Caco-2 (cell line): Measurements from ENCODE around the gene FBXO30. TPM values are rescaled to one million over a fixed set of nuclear protein-coding genes. Genes with fewer than 3 reads are reported as not detected.

ENCODE experiments used
- BruUV-seq: library from RNA; stranded (reverse); fragments of 400-500 nt; replicated peaks from 2 replicates; lab custom pipeline; 2021; lab: Mats Ljungman, UMichigan
- CTCF ChIA-PET: fragments of 300-600 bp; sonication (Branson Sonifier 250); formaldehyde crosslinking; loops from one replicate; lab custom pipeline; 2022; ENCODE audit warnings: antibody characterized with exemption; lab: Charles Lee
- POLR2A ChIA-PET: fragments of 300-600 bp; sonication (Branson Sonifier 250); formaldehyde crosslinking; loops from one replicate; lab custom pipeline; 2022; ENCODE audit warnings: antibody characterized with exemption; lab: Charles Lee
- DNase-seq, 2 experiments: peaks; one replicate each; pipeline versions ENCODE4 v3.0.0 to v3.0.0-alpha.2; 2020 to 2022
- H3K27me3 ChIP-seq: replicated peaks from 2 replicates; pipeline ENCODE4 v1.6.0; 2011; ENCODE audit warnings: low read length; ENCODE audit not compliant: control insufficient read depth, insufficient read depth
- H3K36me3 ChIP-seq: 2 replicates; pipeline ENCODE4 v1.5.1; 2011; ENCODE audit warnings: low read length; ENCODE audit not compliant: control insufficient read depth, insufficient read depth
- H3K4me1 ChIP-seq: fragments of 250-450 bp; sonication (Bioruptor Pico); 2 replicates; pipeline ENCODE4 v1.5.1; 2020; ENCODE audit warnings: mild to moderate bottlenecking
- H3K4me3 ChIP-seq: 2 replicates; pipeline ENCODE4 v1.5.1; 2011; ENCODE audit warnings: low read depth, mild to moderate bottlenecking, control low read depth, low read length
- H3K9me3 ChIP-seq: fragments of 250-450 bp; sonication (Bioruptor Pico); 2 replicates; pipeline ENCODE4 v1.5.1; 2020; ENCODE audit warnings: mild to moderate bottlenecking, moderate library complexity
- H3K27ac Mint-ChIP-seq: one replicate; pipeline ENCODE4 v1.8.0; 2022; ENCODE audit warnings: mixed read lengths; ENCODE audit not compliant: unreplicated experiment
- H3K27me3 Mint-ChIP-seq: one replicate; pipeline ENCODE4 v1.8.0; 2022; ENCODE audit warnings: mixed read lengths; ENCODE audit not compliant: insufficient read depth, unreplicated experiment
- H3K36me3 Mint-ChIP-seq: one replicate; pipeline ENCODE4 v1.8.0; 2022; ENCODE audit warnings: mild to moderate bottlenecking, mixed read lengths; ENCODE audit not compliant: insufficient read depth, unreplicated experiment
- H3K4me1 Mint-ChIP-seq: one replicate; pipeline ENCODE4 v1.8.0; 2022; ENCODE audit warnings: low read depth, mixed read lengths; ENCODE audit not compliant: unreplicated experiment
- H3K4me3 Mint-ChIP-seq: one replicate; pipeline ENCODE4 v1.8.0; 2022; ENCODE audit warnings: mild to moderate bottlenecking, moderate library complexity, mixed read lengths; ENCODE audit not compliant: unreplicated experiment
- H3K9me3 Mint-ChIP-seq: one replicate; pipeline ENCODE4 v1.8.0; 2022; ENCODE audit warnings: mixed read lengths; ENCODE audit not compliant: unreplicated experiment
- CTCF ChIP-seq, 2 experiments: fragments of 200-600 bp in 1 of 2; IDR thresholded peaks; 1 replicate in 1 of 2; 2 replicates in 1 of 2; pipeline versions ENCODE4 v1.5.1 to v1.8.0; 2011 to 2022; ENCODE audit warnings: antibody characterized with exemption in 1 of 2, control low read depth in 1 of 2, inconsistent platforms in 1 of 2, low read depth in 1 of 2, low read length in 1 of 2, mild to moderate bottlenecking in 1 of 2, moderate library complexity in 1 of 2; ENCODE audit not compliant: insufficient read depth in 1 of 2, severe bottlenecking in 1 of 2, unreplicated experiment in 1 of 2
- intact Hi-C: fragments of 100-400 bp; cut with micrococcal nuclease; formaldehyde crosslinking; loops from one replicate; pipeline ENCODE4 v1.10.0; 2022; ENCODE audit not compliant: unreplicated experiment
- total RNA-seq: library from RNA; stranded (reverse); gene quantifications from 2 replicates; pipeline ENCODE4 v1.2.3, GENCODE V29; 2022

Gene FBXO30
- total RNA-seq, 1 experiment from 2014 or later: 17.1 TPM

DNA sequence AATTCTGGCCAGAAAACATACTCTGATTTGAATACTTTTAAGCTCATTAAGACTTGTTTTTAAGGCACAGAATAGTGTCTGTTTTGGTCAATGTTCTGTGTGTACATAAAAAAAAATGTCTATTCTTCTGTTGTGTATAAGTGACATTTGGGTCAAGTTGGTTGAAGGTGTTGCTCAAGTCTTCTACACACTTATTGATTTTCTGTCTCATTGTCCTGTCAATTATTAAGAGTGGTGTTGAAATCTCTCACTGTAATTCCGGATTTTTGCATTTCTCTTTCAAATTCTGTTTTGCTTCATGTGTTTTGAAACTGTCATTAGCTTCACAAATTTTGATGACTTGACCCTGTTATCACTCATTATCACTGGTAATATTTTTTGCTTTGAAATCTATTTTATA, 41.7 kb downstream of the FBXO30 start:
- Mint-ChIP-seq H3K4me3 (no peak overlapping the region), H3K9me3 (peaks cover 17% of the 10 kb centered on the region), H3K4me1 (no peaks in the 10 kb centered on the region), H3K36me3 (no peaks in the 10 kb centered on the region), H3K27ac (no peak overlapping the region), H3K27me3 (no peaks in the 10 kb centered on the region)
- H3K9me3 ChIP-seq: no peaks in the 10 kb centered on the region
- ChIA-PET CTCF (no interaction called here), POLR2A (no interaction called here)
- H3K4me3 ChIP-seq: no peak overlapping the region
- DNase-seq: no peak
- intact Hi-C loops: no loop called here
- H3K36me3 ChIP-seq: no peaks in the 10 kb centered on the region
- no peak for TF ChIP-seq CTCF (IDR thresholded peaks at IDR 0.05; ENCODE audit: insufficient read depth in 1 of 2, low read depth in 1 of 2, low read length in 1 of 2, severe bottlenecking in 1 of 2, unreplicated experiment in 1 of 2)
- H3K27me3 ChIP-seq: no peaks in the 10 kb centered on the region
- no TSS peak for BruUV-seq
- H3K4me1 ChIP-seq: no peaks in the 10 kb centered on the region

DNA sequence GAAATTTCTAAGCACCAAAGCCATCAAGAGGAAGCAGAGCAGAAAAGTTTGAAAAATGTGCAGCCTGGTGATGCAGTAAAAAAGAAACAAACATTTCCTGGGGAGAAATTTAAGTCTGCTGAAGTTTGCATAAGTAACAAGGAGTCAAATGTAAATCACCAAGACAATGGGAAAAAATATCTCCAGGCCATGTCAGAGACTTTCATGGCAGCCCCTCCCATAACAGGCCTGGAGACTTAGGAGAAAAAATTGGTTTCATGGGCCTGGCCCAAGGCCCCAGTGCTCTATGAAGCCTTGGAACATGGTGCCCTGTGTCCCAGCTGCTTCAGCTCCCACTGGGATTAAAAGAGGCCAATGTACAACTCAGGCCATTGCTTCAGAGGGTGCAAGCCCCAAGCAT, 49.1 kb downstream of the FBXO30 start:
- Mint-ChIP-seq H3K4me1 (peaks cover 9% of the 10 kb centered on the region), H3K27ac (no peak overlapping the region), H3K9me3 (peaks cover 18% of the 10 kb centered on the region), H3K36me3 (no peaks in the 10 kb centered on the region), H3K27me3 (no peaks in the 10 kb centered on the region), H3K4me3 (no peak overlapping the region)
- ChIA-PET CTCF (no interaction called here), POLR2A (no interaction called here)
- BruUV-seq: no TSS peak
- no peak for DNase-seq
- no peak for TF ChIP-seq CTCF (IDR thresholded peaks at IDR 0.05; ENCODE audit: insufficient read depth in 1 of 2, low read depth in 1 of 2, low read length in 1 of 2, severe bottlenecking in 1 of 2, unreplicated experiment in 1 of 2)
- no peaks in the 10 kb centered on the region for H3K9me3 ChIP-seq
- intact Hi-C loops: no loop called here
- no peaks in the 10 kb centered on the region for H3K36me3 ChIP-seq
- H3K4me3 ChIP-seq: no peak overlapping the region
- H3K27me3 ChIP-seq: no peaks in the 10 kb centered on the region
- peaks cover 10% of the 10 kb centered on the region; the same call in 1 of the 2 replicates for H3K4me1 ChIP-seq

- Mint-ChIP-seq H3K36me3 (no peaks in the 10 kb centered on the region), H3K27me3 (no peaks in the 10 kb centered on the region), H3K4me1 (peaks cover 9% of the 10 kb centered on the region), H3K9me3 (peaks cover 9% of the 10 kb centered on the region), H3K4me3 (no peak overlapping the region), H3K27ac (no peak overlapping the region)
- H3K36me3 ChIP-seq: no peaks in the 10 kb centered on the region
- BruUV-seq: no TSS peak
- no peak for TF ChIP-seq CTCF (IDR thresholded peaks at IDR 0.05; ENCODE audit: insufficient read depth in 1 of 2, low read depth in 1 of 2, low read length in 1 of 2, severe bottlenecking in 1 of 2, unreplicated experiment in 1 of 2)
- intact Hi-C loops: no loop called here
- no peak overlapping the region for H3K4me3 ChIP-seq
- no peaks in the 10 kb centered on the region for H3K9me3 ChIP-seq
- ChIA-PET CTCF (no interaction called here), POLR2A (no interaction called here)
- no peaks in the 10 kb centered on the region for H3K27me3 ChIP-seq
- peaks cover 10% of the 10 kb centered on the region; the same call in 1 of the 2 replicates for H3K4me1 ChIP-seq
- DNase-seq: no peak
These were observed 50.9 kb downstream of the FBXO30 start for GRCh38 chr6:145763742-145764141.
